Endothelial cell of umbilical vein (primary cell): ENCODE data around the gene AGK. TPM values are rescaled to one million over a fixed set of nuclear protein-coding genes. Genes with fewer than 3 reads are reported as not detected.
"Not testable (repeated sequence)": the region's sequence is repeated elsewhere in the genome, so short reads cannot be mapped to it uniquely, and the experiment has no call there.

ENCODE experiments used
- BruUV-seq: library from RNA; stranded (reverse); fragments of 400-500 nt; replicated peaks from 2 replicates; lab custom pipeline; 2021; lab: Mats Ljungman, UMichigan
- CTCF ChIA-PET: fragments of 300-600, 350-600 bp; sonication (Branson Sonifier 250); formaldehyde crosslinking; loops from one replicate; lab custom pipeline; 2021; ENCODE audit warnings: antibody characterized with exemption, inconsistent platforms; lab: Charles Lee
- POLR2A ChIA-PET: fragments of 300-600, 350-600 bp; sonication (Branson Sonifier 250); formaldehyde crosslinking; loops from one replicate; lab custom pipeline; 2021; ENCODE audit warnings: antibody characterized with exemption, inconsistent platforms; lab: Charles Lee
- DNase-seq: peaks from one replicate; pipeline ENCODE4 v3.0.0-alpha.2; 2011; ENCODE audit warnings: low read depth, low spot score
- FAIRE-seq: peaks from 2 replicates; lab custom pipeline; 2011; peaks lifted over from hg19 to GRCh38; lab: Jason Lieb, UNC
- H2AFZ ChIP-seq: 2 replicates; pipeline ENCODE4 v1.6.0; 2012; ENCODE audit warnings: low read depth, low read length, control low read depth, inconsistent platforms
- H3K27ac ChIP-seq: 2 replicates; pipeline ENCODE4 v1.5.1; 2011; ENCODE audit warnings: low read depth, mild to moderate bottlenecking, control low read depth, low read length, moderate library complexity; ENCODE audit not compliant: insufficient read depth
- H3K27me3 ChIP-seq, 2 experiments: 2 replicates each; pipeline versions ENCODE4 v1.6.0 to v1.6.1; 2011; ENCODE audit warnings: low read length in 2 of 2, mixed read lengths in 1 of 2; ENCODE audit not compliant: control insufficient read depth in 2 of 2, insufficient read depth in 2 of 2
- H3K36me3 ChIP-seq, 2 experiments: 2 replicates in 1 of 2; 3 replicates in 1 of 2; pipeline ENCODE4 v1.5.1; 2011; ENCODE audit warnings: low read length in 2 of 2, mild to moderate bottlenecking in 1 of 2, moderate library complexity in 1 of 2; ENCODE audit not compliant: control insufficient read depth in 2 of 2, insufficient read depth in 2 of 2; ENCODE audit errors: extremely low read depth in 1 of 2
- H3K4me1 ChIP-seq: 3 replicates; pipeline ENCODE4 v1.5.1; 2011; ENCODE audit warnings: mild to moderate bottlenecking, low read length; ENCODE audit not compliant: control insufficient read depth, insufficient read depth; ENCODE audit errors: extremely low read depth
- H3K4me2 ChIP-seq: 2 replicates; pipeline ENCODE4 v1.6.1; 2011; ENCODE audit warnings: low read length, control low read depth, mixed read lengths; ENCODE audit not compliant: insufficient read depth
- H3K4me3 ChIP-seq, 3 experiments: fragments of 200-600 bp in 1 of 3; sonication (generic), shearing (Covaris generic) in 1 of 3; replicated peaks in 1 of 3; 2 replicates each; pipeline ENCODE4 v1.5.1; 2011 to 2016; ENCODE audit warnings: control low read depth in 3 of 3, low read length in 3 of 3, mild to moderate bottlenecking in 2 of 3, inconsistent platforms in 1 of 3, low read depth in 1 of 3, moderate library complexity in 1 of 3; ENCODE audit not compliant: insufficient read depth in 1 of 3
- H3K79me2 ChIP-seq: 2 replicates; pipeline ENCODE4 v1.6.0; 2012; ENCODE audit warnings: low read length, inconsistent platforms; ENCODE audit not compliant: control insufficient read depth, insufficient read depth
- H3K9ac ChIP-seq: replicated peaks from 2 replicates; pipeline ENCODE3; 2011; ENCODE audit warnings: low read length, control low read depth; ENCODE audit not compliant: insufficient read depth; ENCODE audit errors: extremely low read depth
- H3K9me1 ChIP-seq: replicated peaks from 3 replicates; pipeline ENCODE4 v1.6.0; 2011; ENCODE audit warnings: mild to moderate bottlenecking, low read length; ENCODE audit not compliant: control insufficient read depth, insufficient read depth; ENCODE audit errors: extremely low read depth
- H3K9me3 ChIP-seq: replicated peaks from 2 replicates; pipeline ENCODE4 v1.5.1; 2012; ENCODE audit warnings: low read length, inconsistent platforms; ENCODE audit not compliant: control insufficient read depth, insufficient read depth
- H4K20me1 ChIP-seq: replicated peaks from 2 replicates; pipeline ENCODE3; 2011; ENCODE audit warnings: mild to moderate bottlenecking, low read length; ENCODE audit not compliant: control insufficient read depth, insufficient read depth; ENCODE audit errors: extremely low read depth
- CTCF ChIP-seq, 2 donors: IDR thresholded peaks; 1 replicate in 1 of 2; 2 replicates in 1 of 2; pipeline ENCODE4 v1.5.1; 2011; ENCODE audit warnings: low read length in 2 of 2, mild to moderate bottlenecking in 2 of 2, moderate library complexity in 2 of 2, control low read depth in 1 of 2, inconsistent platforms in 1 of 2, low read depth in 1 of 2; ENCODE audit not compliant: insufficient read depth in 1 of 2; ENCODE audit errors: extremely low read depth in 1 of 2
- EZH2 ChIP-seq: IDR thresholded peaks from 2 replicates; pipeline ENCODE4 v1.6.1; 2012; ENCODE audit warnings: borderline replicate concordance, low read depth, mild to moderate bottlenecking, moderate library complexity, low read length, inconsistent platforms; ENCODE audit not compliant: severe bottlenecking
- FOS ChIP-seq: IDR thresholded peaks from 2 replicates; pipeline ENCODE4 v1.6.1; 2011; ENCODE audit warnings: mild to moderate bottlenecking, low read length, moderate library complexity, borderline replicate concordance; ENCODE audit not compliant: insufficient read depth
- GATA2 ChIP-seq: IDR thresholded peaks from 2 replicates; pipeline ENCODE4 v1.7.0; 2011; ENCODE audit warnings: low read depth, mild to moderate bottlenecking, moderate library complexity, mixed read lengths, low read length; ENCODE audit not compliant: insufficient read length, insufficient read depth
- JUN ChIP-seq: IDR thresholded peaks from 2 replicates; pipeline ENCODE4 v1.6.1; 2011; ENCODE audit warnings: borderline replicate concordance, low read depth; ENCODE audit not compliant: insufficient read length, insufficient read depth
- MAX ChIP-seq: IDR thresholded peaks from 2 replicates; pipeline ENCODE4 v1.6.1; 2011; ENCODE audit not compliant: insufficient read depth, insufficient read length
- MYC ChIP-seq: IDR thresholded peaks from one replicate; pipeline ENCODE4 v1.6.1; 2011; ENCODE audit warnings: mild to moderate bottlenecking, low read depth, low read length
- POLR2A ChIP-seq: IDR thresholded peaks from 2 replicates; pipeline ENCODE4 v1.6.1; 2012; ENCODE audit warnings: low read depth, mild to moderate bottlenecking, control low read depth, low read length
- POLR2AphosphoS5 ChIP-seq: IDR thresholded peaks from 2 replicates; pipeline ENCODE4 v1.6.1; 2012; ENCODE audit warnings: low read depth, mild to moderate bottlenecking, control low read depth, low read length, moderate library complexity; ENCODE audit not compliant: insufficient read depth
- dilution Hi-C: fragments of 300-500 bp; cut with MboI; formaldehyde crosslinking; loops from one replicate; pipeline ENCODE4 v1.15.0; 2019; ENCODE audit warnings: low sequenced_read_pairs; ENCODE audit not compliant: extremely low pct_ligation_motif_present
- intact Hi-C: fragments of 100-400 bp; cut with micrococcal nuclease; formaldehyde crosslinking; loops from one replicate; pipeline ENCODE4 v1.10.0; 2022
- polyA plus RNA-seq, 4 experiments: library from polyadenylated mRNA; depleted of rRNA in 3 of 4; stranded (reverse) in 3 of 4; unstranded in 1 of 4; fragments of >200 nt; gene quantifications; 2 replicates each; pipeline versions ENCODE4 v1.2.1 to v1.2.3, GENCODE V29; 2011 to 2012; ENCODE audit warnings: missing spikeins in 1 of 4
- total RNA-seq: library from RNA; stranded (reverse); gene quantifications from 2 replicates; pipeline ENCODE4 v1.2.3, GENCODE V29; 2021

AGK gene
- total and polyA plus RNA-seq, 2 donors (not counting 3 experiments of a cell fraction or from before 2014, with no cell fraction given) = 23.6 to 34.3 TPM

GRCh38 chr7:141646826-141647480 lies 95.7 kb downstream of the AGK start:
- Histone ChIP-seq H2AFZ (no peak overlapping the region), H3K27me3 (no peaks in the 10 kb centered on the region), H3K9ac (no peak overlapping the region), H3K27ac (no peak overlapping the region), H3K79me2 (no peaks in the 10 kb centered on the region), H3K9me1 (no peaks in the 10 kb centered on the region), H3K4me2 (no peak overlapping the region), H3K9me3 (no peaks in the 10 kb centered on the region), H3K4me1 (peaks cover 7% of the 10 kb centered on the region), H3K4me3 (no peak overlapping the region), H4K20me1 (no peaks in the 10 kb centered on the region), H3K36me3 (peaks cover 2 to 10% of the 10 kb centered on the region in 2 experiments)
- intact Hi-C loops = loop anchor here (5.0 kb wide), 1 partner anchor 1170 kb away; the partner anchor contains the start of gene MKRN1
- ChIA-PET POLR2A (interaction anchor here (0.6 kb wide), 1 partner anchor 47 kb away, joined by 6 read pairs; no protein-coding TSS in a partner anchor), CTCF (interaction anchor here (1.9 kb wide), 1 partner anchor 8 kb away, joined by 7 read pairs; no protein-coding TSS in a partner anchor)
- dilution Hi-C loops = no loop called here
- FAIRE-seq (no peak), DNase-seq (no peak)
- TF ChIP-seq EZH2 = no peak
- no peak for TF ChIP-seq JUN
- TF ChIP-seq MYC = no peak
- TF ChIP-seq POLR2AphosphoS5 = no peak
- no peak for TF ChIP-seq FOS
- TF ChIP-seq GATA2 = no peak
- TF ChIP-seq POLR2A = no peak
- no peak for TF ChIP-seq CTCF (IDR thresholded peaks at IDR 0.05; ENCODE audit: extremely low read depth in 1 of 2, insufficient read depth in 1 of 2, low read depth in 1 of 2, low read length in 2 of 2)
- TF ChIP-seq MAX = no peak
- BruUV-seq = no TSS peak

- FAIRE-seq = peak; percentile 87
- H3K79me2 ChIP-seq, H3K27me3 ChIP-seq, H2AFZ ChIP-seq, BruUV-seq, H3K4me2 ChIP-seq, POLR2A ChIA-PET, H3K36me3 ChIP-seq, H3K4me3 ChIP-seq, H3K9me1 ChIP-seq, H3K27ac ChIP-seq, H3K9ac ChIP-seq, H3K9me3 ChIP-seq, DNase-seq, dilution Hi-C loops, H3K4me1 ChIP-seq, H4K20me1 ChIP-seq: not testable (repeated sequence)
- CTCF ChIA-PET = interaction anchor here (0.6 kb wide), 1 partner anchor 217 kb away, joined by 3 read pairs; no protein-coding TSS in a partner anchor
- intact Hi-C loops = loop anchor here (5.0 kb wide), 1 partner anchor 1170 kb away; the partner anchor contains the start of gene MKRN1
Measured at GRCh38 chr7:141647701-141648100, 96.5 kb downstream of the AGK start.
